ENCODE results near the gene TMEM232.

TMEM232 gene

DNA sequence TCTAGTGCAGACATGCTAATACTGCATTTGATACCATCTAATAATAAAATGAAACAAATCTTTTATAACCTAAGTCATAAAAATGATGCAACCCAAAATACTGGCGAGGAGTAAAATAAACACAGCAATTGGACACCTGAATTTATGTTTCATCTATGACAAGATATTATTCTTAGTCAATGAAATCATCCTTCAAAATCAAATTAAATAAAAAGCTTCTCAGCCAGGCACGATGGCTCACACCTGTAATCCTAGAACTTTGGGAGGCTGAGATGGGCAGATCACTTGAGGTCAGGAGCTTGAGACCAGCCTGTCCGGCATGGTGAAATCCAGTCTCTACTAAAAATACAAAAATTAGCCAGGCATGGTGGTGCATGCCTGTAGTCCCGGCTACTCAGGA lies 179.0 kb downstream of the TMEM232 start:
- no peak overlapping the region for H3K4me3 ChIP-seq (ENCODE audit: low read depth, low read length)
- no peak overlapping the region for H3K27ac ChIP-seq
- no peaks in the 10 kb centered on the region for H3K36me3 ChIP-seq (ENCODE audit: control insufficient read depth, insufficient read depth, low read length)
- no peak overlapping the region for H2AFZ ChIP-seq
- no peaks in the 10 kb centered on the region for H3K79me2 ChIP-seq
- H3K4me1 ChIP-seq, result no peaks in the 10 kb centered on the region
- H3K9ac ChIP-seq, result no peak overlapping the region
- TF ChIP-seq, protein P1, sequence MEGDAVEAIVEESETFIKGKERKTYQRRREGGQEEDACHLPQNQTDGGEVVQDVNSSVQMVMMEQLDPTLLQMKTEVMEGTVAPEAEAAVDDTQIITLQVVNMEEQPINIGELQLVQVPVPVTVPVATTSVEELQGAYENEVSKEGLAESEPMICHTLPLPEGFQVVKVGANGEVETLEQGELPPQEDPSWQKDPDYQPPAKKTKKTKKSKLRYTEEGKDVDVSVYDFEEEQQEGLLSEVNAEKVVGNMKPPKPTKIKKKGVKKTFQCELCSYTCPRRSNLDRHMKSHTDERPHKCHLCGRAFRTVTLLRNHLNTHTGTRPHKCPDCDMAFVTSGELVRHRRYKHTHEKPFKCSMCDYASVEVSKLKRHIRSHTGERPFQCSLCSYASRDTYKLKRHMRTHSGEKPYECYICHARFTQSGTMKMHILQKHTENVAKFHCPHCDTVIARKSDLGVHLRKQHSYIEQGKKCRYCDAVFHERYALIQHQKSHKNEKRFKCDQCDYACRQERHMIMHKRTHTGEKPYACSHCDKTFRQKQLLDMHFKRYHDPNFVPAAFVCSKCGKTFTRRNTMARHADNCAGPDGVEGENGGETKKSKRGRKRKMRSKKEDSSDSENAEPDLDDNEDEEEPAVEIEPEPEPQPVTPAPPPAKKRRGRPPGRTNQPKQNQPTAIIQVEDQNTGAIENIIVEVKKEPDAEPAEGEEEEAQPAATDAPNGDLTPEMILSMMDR (IDR thresholded peaks at IDR 0.05), result no peak
- H3K4me2 ChIP-seq (ENCODE audit: low read length), result no peak overlapping the region
- H3K27me3 ChIP-seq (ENCODE audit: control insufficient read depth, insufficient read depth, low read length), result no peaks in the 10 kb centered on the region
- H3K9me3 ChIP-seq (ENCODE audit: control insufficient read depth, low read length), result no peaks in the 10 kb centered on the region

GRCh38 chr5:110545716-110546115 lies 180.8 kb downstream of the TMEM232 start:
- no peaks in the 10 kb centered on the region for H3K36me3 ChIP-seq (ENCODE audit: control insufficient read depth, insufficient read depth, low read length)
- H3K9ac ChIP-seq, result no peak overlapping the region
- H3K79me2 ChIP-seq, result no peaks in the 10 kb centered on the region
- no peaks in the 10 kb centered on the region for H3K4me1 ChIP-seq
- no peaks in the 10 kb centered on the region for H3K27me3 ChIP-seq (ENCODE audit: control insufficient read depth, insufficient read depth, low read length)
- no peak overlapping the region for H3K4me3 ChIP-seq (ENCODE audit: low read depth, low read length)
- H3K4me2 ChIP-seq (ENCODE audit: low read length), result no peak overlapping the region
- no peak overlapping the region for H3K27ac ChIP-seq
- TF ChIP-seq, protein P1 (IDR thresholded peaks at IDR 0.05), result no peak
- no peaks in the 10 kb centered on the region for H3K9me3 ChIP-seq (ENCODE audit: control insufficient read depth, low read length)
- no peak overlapping the region for H2AFZ ChIP-seq

DNA sequence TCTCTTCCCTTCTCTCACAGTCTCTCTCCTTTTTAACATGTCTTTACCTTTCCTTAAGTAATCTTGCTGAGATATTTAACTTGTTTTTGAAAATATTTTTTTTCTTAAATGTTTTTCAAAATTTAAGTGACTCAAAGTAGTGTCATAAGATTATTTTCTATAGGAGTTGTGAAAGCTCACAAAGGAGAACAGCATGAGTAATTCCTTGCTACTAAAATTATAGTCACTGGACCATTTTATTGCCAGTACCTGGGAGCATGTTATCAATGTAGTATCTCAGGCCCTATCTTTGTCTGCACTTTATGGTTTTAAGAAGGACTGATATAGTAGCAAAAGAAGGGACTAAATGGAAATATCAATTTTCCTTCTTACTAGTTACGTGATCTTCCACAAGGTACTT lies 181.9 kb downstream of the TMEM232 start:
- H3K9ac ChIP-seq, result no peak overlapping the region
- no peaks in the 10 kb centered on the region for H3K27me3 ChIP-seq (ENCODE audit: control insufficient read depth, insufficient read depth, low read length)

GRCh38 chr5:110542949-110543348 lies 183.5 kb downstream of the TMEM232 start:
- Histone ChIP-seq H3K9ac (no peak overlapping the region), H3K27me3 (ENCODE audit: control insufficient read depth, insufficient read depth, low read length) (no peaks in the 10 kb centered on the region), H3K4me1 (no peaks in the 10 kb centered on the region), H2AFZ (no peak overlapping the region), H3K9me3 (ENCODE audit: control insufficient read depth, low read length) (no peaks in the 10 kb centered on the region), H3K36me3 (ENCODE audit: control insufficient read depth, insufficient read depth, low read length) (no peaks in the 10 kb centered on the region), H3K4me3 (ENCODE audit: low read depth, low read length) (no peak overlapping the region), H3K79me2 (no peaks in the 10 kb centered on the region), H3K27ac (no peak overlapping the region), H3K4me2 (ENCODE audit: low read length) (no peak overlapping the region)
- TF ChIP-seq, protein P1 (IDR thresholded peaks at IDR 0.05), result no peak

More for the DNA sequence above, 181.9 kb downstream of the TMEM232 start:
- Histone ChIP-seq H3K4me2 (ENCODE audit: low read length) (no peak overlapping the region), H3K4me3 (ENCODE audit: low read depth, low read length) (no peak overlapping the region), H3K36me3 (ENCODE audit: control insufficient read depth, insufficient read depth, low read length) (no peaks in the 10 kb centered on the region), H3K27ac (no peak overlapping the region), H3K9me3 (ENCODE audit: control insufficient read depth, low read length) (no peaks in the 10 kb centered on the region), H2AFZ (no peak overlapping the region), H3K79me2 (no peaks in the 10 kb centered on the region), H3K4me1 (no peaks in the 10 kb centered on the region)
- TF ChIP-seq, protein P1 (IDR thresholded peaks at IDR 0.05), result no peak
